Endothelial cell (in vitro differentiated cells): Measurements from ENCODE around the gene PTPRD. TPM values are rescaled to one million over a fixed set of nuclear protein-coding genes. Genes with fewer than 3 reads are reported as not detected.

Source experiments
- DNase-seq: peaks from one replicate; pipeline ENCODE4 v3.0.0; 2021; ENCODE audit warnings: low spot score
- H3K27ac Mint-ChIP-seq: one replicate; pipeline ENCODE4 v1.8.0; 2021; ENCODE audit warnings: mixed read lengths, inconsistent platforms; ENCODE audit not compliant: unreplicated experiment
- H3K27me3 Mint-ChIP-seq: one replicate; pipeline ENCODE4 v1.8.0; 2021; ENCODE audit warnings: mild to moderate bottlenecking, moderate library complexity, mixed read lengths, inconsistent platforms; ENCODE audit not compliant: unreplicated experiment
- H3K36me3 Mint-ChIP-seq: one replicate; pipeline ENCODE4 v1.8.0; 2021; ENCODE audit warnings: mild to moderate bottlenecking, low read depth, mixed read lengths, inconsistent platforms; ENCODE audit not compliant: unreplicated experiment
- H3K4me1 Mint-ChIP-seq: one replicate; pipeline ENCODE4 v1.8.0; 2021; ENCODE audit warnings: mild to moderate bottlenecking, mixed read lengths, inconsistent platforms; ENCODE audit not compliant: unreplicated experiment
- H3K4me3 Mint-ChIP-seq: one replicate; pipeline ENCODE4 v1.8.0; 2021; ENCODE audit warnings: mild to moderate bottlenecking, mixed read lengths, inconsistent platforms; ENCODE audit not compliant: unreplicated experiment
- H3K9me3 Mint-ChIP-seq: one replicate; pipeline ENCODE4 v1.8.0; 2021; ENCODE audit warnings: mixed read lengths, inconsistent platforms; ENCODE audit not compliant: unreplicated experiment
- CTCF ChIP-seq: fragments of 200-600 bp; sonication (generic); IDR thresholded peaks from one replicate; pipeline ENCODE4 v1.5.0; 2021; ENCODE audit warnings: antibody characterized with exemption; ENCODE audit not compliant: unreplicated experiment
- total RNA-seq: library from RNA; stranded (reverse); fragmentation: NEBNext Ultra II Directional; extraction: Animal tissue kit (Norgen Biotek cat#: 25700); gene quantifications from one replicate; pipeline ENCODE4 v1.2.1, GENCODE V29; 2021; ENCODE audit not compliant: unreplicated experiment

PTPRD gene
- total RNA-seq, 1 donor from 2014 or later = 47.8 TPM

DNA sequence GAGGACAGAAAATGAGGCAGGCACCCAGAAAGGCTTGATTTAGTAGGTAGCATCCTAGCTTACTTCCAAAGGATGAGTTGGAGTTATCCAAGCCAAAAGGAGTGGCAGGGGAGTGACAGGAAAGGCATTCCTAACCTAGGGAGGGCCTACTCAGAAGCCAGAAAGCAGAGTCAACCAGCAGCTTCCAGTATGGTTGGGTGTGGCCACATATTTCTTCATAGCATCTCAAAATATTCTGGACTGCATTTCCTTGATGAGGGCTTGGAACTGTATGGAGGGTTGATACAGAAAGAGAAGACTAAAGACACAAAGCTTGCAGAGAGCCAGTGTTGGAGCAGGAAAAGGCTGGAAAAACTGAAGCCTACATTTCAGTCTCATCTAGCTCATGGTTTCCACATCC lies 2156.5 kb downstream of the PTPRD start:
- no peak for TF ChIP-seq CTCF
- no peaks in the 10 kb centered on the region for H3K36me3 Mint-ChIP-seq
- H3K9me3 Mint-ChIP-seq = no peaks in the 10 kb centered on the region
- H3K4me1 Mint-ChIP-seq = no peaks in the 10 kb centered on the region
- no peak overlapping the region for H3K27ac Mint-ChIP-seq
- no peaks in the 10 kb centered on the region for H3K27me3 Mint-ChIP-seq
- no peak overlapping the region for H3K4me3 Mint-ChIP-seq
- DNase-seq = no peak

DNA sequence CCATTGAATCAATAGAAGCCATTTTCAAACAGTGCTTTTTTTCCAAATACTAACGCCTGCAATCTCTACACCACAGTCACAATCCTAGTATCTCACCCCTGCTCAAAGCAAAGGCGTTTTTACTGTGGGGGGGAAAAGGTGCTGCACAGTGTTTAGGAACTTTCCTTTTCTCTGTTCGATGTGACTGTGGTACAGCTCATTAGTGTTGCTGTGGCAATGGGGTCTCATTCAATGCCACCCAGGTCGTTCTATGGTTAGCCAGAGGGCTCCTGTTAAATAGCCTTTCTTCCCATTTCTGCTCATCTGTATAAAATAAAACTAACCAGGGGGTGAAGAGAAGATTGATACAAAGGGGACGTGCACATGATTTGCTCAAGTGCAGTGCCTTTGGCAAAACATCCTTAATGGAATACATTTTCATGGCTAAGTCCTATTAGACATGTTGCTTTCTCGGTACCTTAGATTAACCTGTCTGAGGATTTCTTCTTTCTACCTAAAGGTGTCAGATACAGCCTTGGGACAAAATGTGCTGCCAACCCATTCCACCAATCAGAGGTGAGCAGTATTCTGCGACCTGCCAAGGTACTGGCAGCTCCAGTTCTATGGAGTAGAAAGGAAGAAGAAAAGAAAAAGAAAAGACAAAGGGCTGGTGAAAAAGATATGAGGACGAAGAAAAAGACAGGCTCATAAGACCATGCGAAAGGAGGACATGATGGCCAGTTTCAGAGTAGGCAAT lies 2161.8 kb downstream of the PTPRD start:
- no peaks in the 10 kb centered on the region for H3K4me1 Mint-ChIP-seq
- no peak for DNase-seq
- no peaks in the 10 kb centered on the region for H3K9me3 Mint-ChIP-seq
- no peak overlapping the region for H3K27ac Mint-ChIP-seq
- TF ChIP-seq CTCF = no peak
- H3K27me3 Mint-ChIP-seq = peaks cover 2% of the 10 kb centered on the region
- no peak overlapping the region for H3K4me3 Mint-ChIP-seq
- no peaks in the 10 kb centered on the region for H3K36me3 Mint-ChIP-seq

- no peak overlapping the region for H3K27ac Mint-ChIP-seq
- no peak for TF ChIP-seq CTCF
- no peak overlapping the region for H3K4me3 Mint-ChIP-seq
- peaks cover 2% of the 10 kb centered on the region for H3K27me3 Mint-ChIP-seq
- no peak for DNase-seq
- H3K9me3 Mint-ChIP-seq = no peaks in the 10 kb centered on the region
- no peaks in the 10 kb centered on the region for H3K36me3 Mint-ChIP-seq
- no peaks in the 10 kb centered on the region for H3K4me1 Mint-ChIP-seq
These were observed 2164.6 kb downstream of the PTPRD start for GRCh38 chr9:8448226-8448625.

- H3K27ac Mint-ChIP-seq = no peak overlapping the region
- TF ChIP-seq CTCF = no peak
- peaks cover 2% of the 10 kb centered on the region for H3K27me3 Mint-ChIP-seq
These were observed 2165.2 kb downstream of the PTPRD start for GRCh38 chr9:8447601-8448000.

DNA sequence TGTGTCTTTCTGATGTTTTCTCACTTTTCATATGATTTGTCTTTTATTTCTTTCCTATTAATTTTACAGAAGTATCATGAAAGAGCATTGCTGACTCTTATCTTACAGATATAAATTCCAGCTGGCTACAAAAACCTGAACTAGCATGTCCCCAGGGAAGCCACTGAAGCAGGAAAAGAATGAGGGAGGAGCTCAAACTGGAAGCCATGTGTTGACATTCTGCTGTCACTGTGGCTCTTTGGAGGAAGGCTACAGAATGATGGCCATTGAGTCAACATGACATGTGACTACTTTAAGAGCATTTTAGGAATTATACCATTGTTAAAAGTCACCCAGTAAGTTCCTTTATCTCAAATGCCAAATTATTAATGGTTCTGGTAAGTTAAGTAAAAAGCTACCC lies 2174.9 kb downstream of the PTPRD start:
- no peaks in the 10 kb centered on the region for H3K36me3 Mint-ChIP-seq
- H3K27me3 Mint-ChIP-seq = no peaks in the 10 kb centered on the region
- no peaks in the 10 kb centered on the region for H3K9me3 Mint-ChIP-seq
- no peak for DNase-seq
- no peak for TF ChIP-seq CTCF
- no peak overlapping the region for H3K27ac Mint-ChIP-seq
- H3K4me1 Mint-ChIP-seq = no peaks in the 10 kb centered on the region
- H3K4me3 Mint-ChIP-seq = no peak overlapping the region

More at GRCh38 chr9:8447601-8448000, 2165.2 kb downstream of the PTPRD start:
- Mint-ChIP-seq H3K4me1 (no peaks in the 10 kb centered on the region), H3K4me3 (no peak overlapping the region), H3K9me3 (no peaks in the 10 kb centered on the region), H3K36me3 (no peaks in the 10 kb centered on the region)
- DNase-seq = no peak
